Measurements from ENCODE around the gene DAP.

Gene DAP

GRCh38 chr5:10760096-10760920 lies 726 bp downstream of the DAP start:
- peak; percentile 72 for DNase-seq

GRCh38 chr5:10759111-10759510 lies 1.9 kb downstream of the DAP start:
- DNase-seq = no peak

DNA sequence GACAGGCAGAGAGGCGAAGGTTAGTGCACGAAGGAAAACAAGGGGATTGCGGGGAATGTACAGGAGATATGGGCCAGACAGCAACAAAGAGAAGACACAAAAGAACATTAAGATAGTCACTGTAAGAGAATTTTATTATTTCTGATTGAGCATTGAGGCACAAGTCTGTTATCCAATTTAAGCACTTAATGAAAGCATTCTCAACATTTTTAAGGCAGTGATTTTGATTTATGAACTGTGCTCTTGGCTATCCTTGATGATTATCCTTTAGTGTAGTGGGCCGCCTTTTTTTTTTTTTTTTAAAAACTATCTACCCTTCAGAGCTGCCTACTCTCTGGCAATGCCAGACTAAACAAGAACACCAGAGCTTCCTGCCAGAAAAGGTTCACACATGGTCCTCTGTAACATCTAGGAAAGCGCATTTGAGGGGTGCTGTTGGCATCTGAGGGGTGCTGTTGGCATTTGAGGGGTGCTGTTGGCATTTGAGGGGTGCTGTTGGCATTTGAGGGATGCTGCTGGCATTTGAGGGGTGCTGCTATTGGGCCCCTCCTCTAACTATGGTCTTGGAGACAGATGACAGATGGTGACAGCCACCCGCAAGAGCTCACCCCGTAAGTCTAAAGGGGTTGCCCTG lies 3.0 kb downstream of the DAP start:
- no peak for DNase-seq

GRCh38 chr5:10757043-10757442 lies 4.0 kb downstream of the DAP start:
- no peak for DNase-seq

DNA sequence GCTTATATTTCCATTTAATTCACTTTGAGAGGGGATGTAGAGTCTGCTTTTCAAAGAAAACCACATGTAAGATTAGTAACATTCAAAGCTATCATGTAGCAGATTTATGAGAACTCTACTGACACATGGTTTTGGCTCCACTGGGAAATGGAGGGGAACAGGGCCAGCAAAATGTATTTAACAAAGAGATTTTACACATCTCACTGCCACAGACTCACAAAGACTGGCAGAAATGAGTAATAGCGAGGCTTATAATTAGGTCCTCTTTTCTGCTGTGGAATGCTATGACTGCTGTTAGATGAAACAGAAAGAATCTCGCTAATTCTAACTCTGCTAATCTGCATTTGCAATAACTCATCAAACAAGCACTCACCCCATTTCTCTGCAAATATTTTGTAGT lies 4.5 kb downstream of the DAP start:
- DNase-seq = no peak

DNA sequence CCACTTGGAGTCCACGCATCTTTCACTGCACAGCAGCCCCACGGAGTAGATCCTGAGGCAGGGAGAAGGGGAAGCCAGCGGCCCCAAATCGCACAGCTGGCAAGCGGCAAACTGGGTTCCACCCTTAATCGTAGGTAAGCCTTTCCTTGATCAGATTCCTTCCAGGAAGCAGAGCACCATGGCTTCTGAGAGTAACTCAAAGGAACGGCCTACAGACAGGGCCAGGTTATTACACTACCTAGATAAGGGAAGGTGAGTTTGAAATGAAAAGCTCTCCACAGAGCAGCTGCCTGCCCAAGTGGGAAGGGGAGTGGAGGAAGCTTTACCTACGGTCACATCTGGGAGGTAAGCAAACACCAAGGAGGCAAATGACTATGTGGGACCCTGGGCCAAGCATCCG lies 7.9 kb downstream of the DAP start:
- DNase-seq = no peak

DNA sequence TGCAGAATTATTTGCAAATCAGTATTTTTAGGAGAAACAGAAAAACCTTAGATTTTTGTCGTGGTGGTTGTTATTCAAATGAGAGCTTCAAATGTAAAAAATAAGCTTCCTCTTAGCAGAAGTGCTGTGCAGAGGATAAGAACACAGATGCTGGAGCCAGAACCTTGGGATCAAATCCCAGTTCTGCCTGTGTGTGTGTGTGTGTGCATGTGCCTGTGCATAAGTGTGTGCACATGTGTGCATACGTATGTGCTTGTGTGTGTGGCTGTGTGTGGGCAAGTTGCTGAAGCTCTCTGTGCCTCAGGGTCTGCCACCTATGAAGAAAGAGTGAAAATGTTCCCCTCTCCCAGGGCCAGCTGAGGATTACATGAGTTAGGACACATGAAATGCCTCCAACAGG lies 8.6 kb downstream of the DAP start:
- no peak for DNase-seq

- DNase-seq = no peak
Measured at GRCh38 chr5:10750909-10751308, 10.1 kb downstream of the DAP start.

DNA sequence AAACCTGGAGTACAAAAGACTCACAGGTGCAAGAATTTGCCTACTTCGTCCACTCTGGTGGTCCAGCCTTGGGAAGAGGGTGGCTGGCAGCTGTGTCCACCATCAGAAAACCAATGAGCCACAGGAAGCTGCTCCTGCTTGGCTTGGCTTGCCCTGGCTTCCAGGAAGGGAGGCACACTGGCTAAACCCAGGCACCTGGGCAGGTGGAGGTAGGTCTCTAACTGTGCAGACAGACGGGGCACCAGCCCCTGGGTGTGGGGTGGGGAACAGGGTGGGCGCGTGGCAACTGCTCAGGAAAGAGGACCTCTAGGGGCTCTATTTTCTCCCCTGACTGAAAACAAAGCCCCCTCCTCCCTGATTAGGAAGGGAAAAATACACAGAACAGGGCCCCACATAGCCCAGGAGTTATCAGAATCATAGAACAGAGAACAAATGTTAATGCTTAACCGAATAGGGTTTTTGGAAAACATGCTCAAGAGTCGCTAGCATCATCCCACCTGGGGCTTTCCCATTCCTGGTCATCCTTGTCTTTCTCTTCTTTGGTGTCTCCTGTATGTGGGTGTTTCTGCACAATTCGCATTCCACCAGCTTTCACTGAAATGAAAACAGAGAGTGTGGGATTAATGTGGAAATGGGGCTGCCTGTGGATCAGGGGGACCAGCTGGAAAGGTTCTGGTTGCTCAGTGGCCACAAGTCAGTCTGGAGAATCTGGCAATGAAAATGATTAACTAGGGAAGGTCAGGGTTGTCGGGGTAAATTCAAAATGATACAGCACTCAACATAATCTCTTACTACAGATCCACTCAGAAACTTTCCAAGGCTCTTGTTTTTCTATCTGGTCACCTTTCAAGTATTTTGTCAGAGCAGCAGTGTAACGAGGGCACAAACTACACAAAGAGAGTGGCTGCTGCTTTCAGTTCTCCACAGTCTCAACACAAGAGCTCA lies 13.1 kb downstream of the DAP start:
- no peak for DNase-seq

DNA sequence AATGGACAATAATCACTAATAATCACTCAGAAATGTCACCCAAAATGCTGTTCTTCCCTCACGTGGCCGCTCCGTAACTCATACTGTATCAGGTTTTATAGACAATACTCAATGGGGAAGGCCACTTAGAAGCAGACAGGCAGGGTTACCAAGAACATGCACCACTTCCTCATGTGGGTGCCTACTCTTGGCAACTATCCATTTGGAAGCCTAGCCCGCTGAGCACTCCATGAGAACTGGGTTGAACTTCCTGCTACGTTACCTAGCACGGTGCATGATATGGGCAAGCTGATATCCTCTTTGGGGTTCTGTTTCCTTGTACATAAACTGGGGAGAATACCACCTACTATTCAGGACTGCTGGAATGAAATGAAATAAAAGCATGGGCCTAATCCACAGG lies 14.3 kb downstream of the DAP start:
- DNase-seq = no peak

- no peak for DNase-seq
Measured at GRCh38 chr5:10745133-10745532, 15.9 kb downstream of the DAP start.

DNA sequence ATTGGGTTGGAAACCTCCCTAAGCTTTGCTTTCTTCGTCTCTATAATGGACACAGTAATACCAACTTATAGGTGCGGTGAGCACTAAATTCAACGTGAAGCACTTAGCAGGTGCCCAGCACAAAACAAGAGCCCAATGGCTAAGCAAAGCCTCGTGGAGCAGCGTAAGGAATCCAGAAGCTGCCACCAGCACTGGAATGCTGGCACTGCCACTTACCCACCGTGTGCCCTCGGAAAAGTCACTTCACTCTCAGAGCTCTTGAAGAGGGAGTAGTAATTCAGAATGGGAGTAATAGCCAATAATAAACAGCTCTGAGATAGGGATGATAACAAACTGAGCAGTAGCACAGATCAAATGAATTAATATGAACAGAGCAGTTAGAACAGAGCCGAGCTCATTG lies 16.4 kb downstream of the DAP start:
- DNase-seq = no peak

DNA sequence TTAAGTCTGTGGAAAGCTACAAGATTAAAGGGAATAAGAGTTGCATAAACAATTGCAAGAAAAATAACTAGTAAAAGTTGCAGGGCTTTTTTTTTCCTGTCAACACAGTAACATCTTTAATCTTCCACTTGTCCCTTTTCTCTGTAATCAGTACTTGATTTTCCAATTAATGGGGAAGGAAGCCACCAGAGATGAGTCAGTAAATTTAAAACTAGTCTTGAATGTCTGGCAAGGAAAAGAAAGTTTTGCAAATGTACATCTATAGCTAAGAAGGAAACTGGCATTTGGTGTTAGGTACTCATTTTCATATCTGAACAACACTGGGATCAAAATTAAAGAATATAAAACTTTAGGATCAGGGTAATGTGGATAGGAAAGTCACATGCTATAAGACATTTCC lies 17.1 kb downstream of the DAP start:
- no peak for DNase-seq

DNA sequence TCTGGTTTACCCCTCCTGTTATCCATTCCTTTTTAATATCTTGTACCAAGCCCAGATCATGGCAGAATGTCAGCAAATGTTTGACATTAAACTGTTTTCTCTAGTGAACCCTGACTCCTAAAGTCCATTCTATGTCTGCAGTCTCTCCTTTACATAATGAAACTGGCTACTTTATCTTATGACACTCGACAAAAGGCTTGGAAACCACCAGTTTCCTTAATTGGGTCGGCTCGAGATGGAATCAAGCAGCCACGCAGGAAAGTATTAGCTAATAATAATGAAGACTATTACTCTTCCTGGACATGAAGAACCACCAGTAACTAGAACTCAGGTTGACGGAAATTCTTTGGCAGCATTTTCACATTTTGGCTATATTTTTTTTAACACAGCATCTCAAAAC lies 17.5 kb downstream of the DAP start:
- no peak for DNase-seq

DNA sequence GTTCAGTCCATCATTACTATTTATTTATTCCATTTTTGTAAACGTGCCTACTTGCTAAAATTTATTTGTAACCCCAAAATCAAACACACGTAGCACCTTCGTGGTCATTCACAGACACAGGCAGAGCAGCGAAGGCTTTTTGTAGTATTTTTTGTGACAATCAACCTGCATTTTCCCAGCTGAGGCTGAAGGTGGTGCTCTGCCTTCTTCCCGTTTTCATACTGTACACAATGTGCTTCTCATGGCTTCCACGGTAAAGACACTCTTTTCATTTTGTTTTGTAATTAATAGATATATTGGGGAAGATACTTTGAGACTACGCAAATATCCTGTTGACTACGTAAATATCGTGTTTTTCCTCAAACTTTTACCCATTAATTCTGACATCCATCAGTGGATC lies 19.4 kb downstream of the DAP start:
- DNase-seq = no peak

DNA sequence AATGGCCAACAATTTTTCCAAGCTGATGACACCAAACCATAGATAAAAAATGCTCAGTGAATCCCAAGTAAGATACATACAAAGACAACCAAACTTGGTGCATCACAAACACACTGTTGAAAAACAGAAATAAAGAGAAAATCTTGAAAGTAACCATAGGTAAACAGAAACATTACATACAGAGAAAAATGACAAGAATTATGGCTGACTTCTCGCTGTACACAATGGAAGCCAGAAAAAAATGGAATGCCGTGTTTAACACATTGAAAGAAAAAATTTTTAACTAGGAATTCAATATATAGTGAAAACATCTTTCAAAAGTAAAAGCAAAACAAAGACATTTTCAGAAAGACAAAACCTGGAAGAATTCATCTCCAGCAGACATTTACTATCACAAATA lies 20.6 kb downstream of the DAP start:
- no peak for DNase-seq

- DNase-seq = no peak
Measured at GRCh38 chr5:10737880-10738279, 23.2 kb downstream of the DAP start.

DNA sequence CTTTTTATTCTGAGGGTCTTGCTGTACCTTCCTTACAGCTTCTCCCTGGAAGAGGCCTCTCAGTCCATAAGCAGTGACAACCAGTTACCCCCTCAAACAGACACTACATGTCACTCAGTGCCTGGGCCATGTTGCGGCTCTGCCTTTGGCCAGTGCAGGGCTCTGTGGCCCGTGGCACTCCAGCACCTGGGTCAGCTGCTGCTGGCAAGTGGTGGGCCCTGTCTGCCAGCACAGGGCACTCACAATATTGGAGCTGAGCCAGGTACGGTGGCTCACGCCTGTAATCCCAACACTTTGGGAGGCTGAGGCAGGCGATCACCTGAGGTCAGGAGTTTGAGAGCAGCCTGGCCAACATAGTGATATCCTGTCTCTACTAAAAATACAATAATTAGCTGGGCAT lies 24.2 kb downstream of the DAP start:
- DNase-seq = no peak

- DNase-seq = no peak
Measured at GRCh38 chr5:10736354-10736753, 24.7 kb downstream of the DAP start.

DNA sequence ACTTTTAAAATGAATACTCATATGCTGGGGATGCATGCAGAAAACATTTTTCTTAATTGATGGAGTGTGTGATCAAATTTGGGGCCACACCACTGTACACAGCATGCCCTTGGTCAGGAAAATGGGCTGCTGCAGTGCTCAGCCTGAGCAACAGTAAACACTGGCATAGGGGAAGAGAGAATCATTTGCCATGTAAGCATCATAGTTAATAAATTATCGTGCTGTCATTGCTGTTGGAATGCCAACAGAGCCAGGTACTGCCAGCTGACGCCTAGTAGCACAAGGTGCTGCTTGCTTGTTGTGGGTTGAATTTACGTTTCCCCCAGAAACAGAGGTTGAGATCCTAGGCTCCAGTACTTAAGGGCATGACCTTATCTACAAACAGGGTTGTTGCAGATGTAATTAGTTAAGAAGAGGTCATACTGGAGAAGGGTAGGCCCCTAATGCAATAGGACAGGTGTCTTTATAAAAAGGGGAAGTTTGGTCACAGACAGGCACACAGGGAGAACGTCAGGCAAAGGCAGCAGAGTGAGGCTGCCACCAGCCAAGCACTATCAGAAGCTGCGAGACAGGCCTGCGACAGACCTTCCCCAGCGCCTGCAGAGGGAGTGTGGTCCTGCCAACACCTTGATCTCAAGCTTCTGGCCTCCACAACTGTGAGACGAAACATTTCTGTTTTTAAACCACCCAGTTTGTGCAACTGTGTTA lies 25.3 kb downstream of the DAP start:
- no peak for DNase-seq

GRCh38 chr5:10734832-10735523 lies 26.1 kb downstream of the DAP start:
- no peak for DNase-seq

DNA sequence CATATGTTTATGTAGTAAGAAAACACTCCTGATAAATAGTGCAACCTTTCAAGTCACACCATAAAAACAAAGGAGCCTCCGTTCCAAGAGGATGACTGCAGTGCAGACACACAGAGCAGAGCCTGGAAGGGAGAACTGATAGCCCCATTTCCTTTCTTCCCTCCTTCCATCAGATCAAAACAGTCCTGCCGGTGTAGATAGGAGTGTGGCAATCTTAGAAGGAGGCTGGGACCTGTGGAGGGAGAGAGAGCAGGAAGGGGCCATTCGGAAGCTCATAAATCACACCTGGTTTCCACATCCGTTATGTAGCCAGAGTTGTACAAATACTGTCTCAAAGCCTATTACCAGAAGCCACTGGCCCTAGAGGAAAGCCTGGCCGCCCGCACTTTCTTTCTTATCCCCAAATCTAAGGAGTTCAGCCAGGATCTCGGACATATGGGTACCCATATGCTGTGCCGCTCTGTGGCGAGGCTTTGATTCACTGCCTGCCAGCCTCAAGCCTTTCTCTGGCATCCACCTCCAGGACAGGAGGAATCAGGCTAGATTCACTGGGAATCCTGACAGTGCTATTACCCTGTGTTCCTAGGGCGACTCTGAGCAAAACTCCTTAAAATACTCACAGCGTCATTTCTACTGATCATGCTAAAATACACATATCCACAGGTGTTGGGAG lies 26.9 kb downstream of the DAP start:
- DNase-seq = no peak

Measured in left hindlimb (tissue), 1 donor.